ENCODE results near the gene RASD1.

The RASD1 gene

GRCh38 chr17:17527534-17527933, 31.3 kb upstream of the RASD1 start:
- no peak for DNase-seq (ENCODE audit: low read depth)

GRCh38 chr17:17526369-17526768, 30.2 kb upstream of the RASD1 start:
- no peak for DNase-seq (ENCODE audit: low read depth)

- no peak for DNase-seq (ENCODE audit: low read depth)
These were observed 29.8 kb upstream of the RASD1 start for GRCh38 chr17:17525956-17526355.

DNA sequence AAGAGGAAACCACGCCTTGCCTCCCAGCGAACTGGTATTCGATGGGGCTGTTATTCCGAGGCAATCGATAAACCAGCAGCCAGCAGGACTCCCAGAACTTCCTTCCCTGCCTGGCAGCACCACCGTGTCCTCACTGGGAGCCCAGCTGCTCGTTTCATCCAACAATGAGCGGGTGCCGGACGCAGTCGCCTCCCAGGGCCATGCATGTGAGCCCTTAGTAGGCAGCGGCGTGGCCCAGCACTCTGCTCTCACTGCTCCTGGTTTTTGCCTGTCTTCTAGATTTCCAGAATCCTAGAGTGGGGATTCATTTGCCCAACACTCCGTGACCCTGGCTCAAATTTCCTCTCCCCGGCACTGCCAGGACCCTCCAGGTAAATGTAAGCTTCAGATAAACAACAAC, 29.1 kb upstream of the RASD1 start:
- no peak for DNase-seq (ENCODE audit: low read depth)

- no peak for DNase-seq (ENCODE audit: low read depth)
These were observed 27.7 kb upstream of the RASD1 start for GRCh38 chr17:17523731-17524490.

- no peak for DNase-seq (ENCODE audit: low read depth)
These were observed 27.0 kb upstream of the RASD1 start for GRCh38 chr17:17523001-17523730.

DNA sequence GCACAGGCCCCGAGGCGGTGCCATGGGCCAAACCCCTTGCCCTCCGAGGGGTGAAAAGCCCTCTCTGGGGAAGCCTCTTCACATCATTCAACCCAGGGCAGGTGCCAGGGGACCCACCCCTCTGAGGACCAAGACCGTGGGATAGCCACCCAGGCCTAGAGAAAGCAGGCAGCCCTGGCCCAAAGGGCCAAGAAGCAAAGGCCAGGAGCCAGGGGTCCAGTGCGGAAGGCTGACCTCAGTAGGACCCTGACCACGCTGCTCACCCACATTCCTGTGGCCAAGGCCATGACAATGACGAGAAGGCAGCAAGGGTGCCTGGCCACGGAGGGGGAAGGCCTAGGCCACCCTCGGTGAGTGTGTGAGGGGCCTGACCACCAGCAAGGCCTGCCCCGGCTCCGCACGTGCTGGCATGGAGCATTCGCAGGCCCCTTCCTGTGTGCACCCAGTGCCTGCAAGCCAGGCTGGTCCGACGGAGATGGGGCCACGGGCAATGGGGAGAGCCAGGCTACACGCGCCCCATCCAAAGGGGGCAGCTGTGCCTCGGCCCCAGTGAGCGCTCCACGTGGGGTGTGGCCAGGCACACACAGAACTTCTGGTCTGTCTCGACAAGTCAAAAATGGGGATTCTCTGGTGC, 24.5 kb upstream of the RASD1 start:
- no peak for DNase-seq (ENCODE audit: low read depth)

DNA sequence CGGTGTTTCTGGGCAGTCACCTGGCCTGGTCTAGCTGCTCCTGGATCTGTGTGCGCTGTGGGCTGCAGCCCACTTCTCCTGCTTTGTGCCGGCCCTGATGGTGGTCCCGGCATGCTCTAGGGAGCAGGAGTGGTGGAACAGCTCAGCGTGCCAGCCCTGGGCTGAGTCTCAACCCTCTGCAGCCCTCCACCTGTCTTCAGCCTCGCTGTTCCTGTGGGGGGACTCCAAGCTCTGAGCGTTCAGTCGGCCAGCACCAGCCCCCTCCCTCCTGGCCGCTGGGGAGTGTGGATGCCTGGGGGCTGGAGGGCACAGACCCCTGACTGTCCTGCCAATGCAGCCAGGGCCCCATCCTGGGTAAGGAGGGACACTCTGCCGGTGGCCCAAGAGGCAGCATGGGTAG, 23.7 kb upstream of the RASD1 start:
- DNase-seq (ENCODE audit: low read depth) = no peak

GRCh38 chr17:17518951-17519350, 22.8 kb upstream of the RASD1 start:
- DNase-seq (ENCODE audit: low read depth) = no peak

DNA sequence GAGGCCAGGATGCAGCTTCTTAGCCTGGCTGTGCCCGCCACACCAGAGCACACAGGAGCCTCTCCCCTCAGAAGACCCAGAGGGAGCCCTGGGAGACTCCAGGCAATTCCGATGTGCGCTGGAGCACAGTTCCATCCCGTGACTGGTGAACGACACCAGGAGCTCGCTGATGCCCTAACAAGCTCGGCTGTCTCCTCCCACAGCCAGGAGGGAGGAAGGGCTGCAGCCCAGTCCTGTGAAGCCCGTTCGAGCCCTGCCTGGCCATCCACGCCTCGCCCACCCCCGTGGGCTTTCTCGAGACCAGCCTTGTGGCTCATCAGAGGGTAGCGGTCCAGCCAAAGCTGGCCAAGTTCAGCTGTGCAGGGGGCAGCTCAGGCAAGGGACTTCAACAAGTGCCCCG, 21.8 kb upstream of the RASD1 start:
- no peak for DNase-seq (ENCODE audit: low read depth)

GRCh38 chr17:17516941-17517720, 20.9 kb upstream of the RASD1 start:
- DNase-seq (ENCODE audit: low read depth) = no peak

DNA sequence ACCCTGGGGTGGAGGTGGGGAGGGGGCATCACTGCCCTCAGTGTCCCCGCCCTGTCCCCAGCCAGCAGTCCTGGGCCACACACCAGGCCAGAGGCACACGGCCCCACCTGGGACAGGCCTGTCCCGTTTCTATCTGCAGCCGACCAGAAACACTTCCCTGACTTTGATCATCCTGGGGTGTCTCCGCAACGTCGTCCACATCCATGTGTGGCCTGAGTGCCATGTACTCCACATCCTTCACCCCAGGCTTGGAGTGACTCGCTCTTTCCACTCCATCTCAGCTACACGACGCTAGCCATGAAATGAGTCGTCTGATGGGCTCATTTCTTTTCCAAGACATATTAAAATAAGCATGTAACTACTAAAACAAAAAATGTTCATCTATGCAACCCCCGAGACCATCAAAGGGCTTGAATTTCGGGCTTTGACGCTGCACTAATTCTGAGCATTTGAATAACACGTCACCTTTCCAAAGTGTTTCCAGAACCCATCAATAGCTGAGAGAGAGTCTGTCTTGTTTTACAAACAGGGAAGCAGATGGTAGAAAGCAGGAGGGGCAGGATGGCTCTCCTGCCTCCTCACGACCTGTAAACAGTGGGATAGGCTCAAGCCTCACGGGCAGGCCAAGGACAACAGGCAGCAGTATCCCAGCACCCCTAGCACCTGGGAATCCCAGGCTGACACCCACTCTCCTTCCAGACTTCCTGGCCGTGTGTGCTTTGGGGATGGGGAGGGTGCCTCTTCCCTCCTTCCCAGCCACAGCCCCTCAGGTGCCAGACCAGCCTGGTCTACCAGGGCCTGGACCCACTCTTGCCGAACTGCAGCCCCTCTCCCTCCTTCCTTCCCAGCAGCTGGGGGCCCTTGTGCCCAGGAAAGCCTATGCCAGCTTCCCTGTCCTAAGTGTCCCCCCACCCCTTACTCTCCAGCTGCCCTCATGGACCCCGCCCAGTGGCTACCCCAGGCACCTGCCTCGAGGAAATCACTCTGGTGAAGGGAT, 20.0 kb upstream of the RASD1 start:
- DNase-seq (ENCODE audit: low read depth) = peak; percentile 91

- peak; percentile 94 for DNase-seq (ENCODE audit: low read depth)
These were observed 19.1 kb upstream of the RASD1 start for GRCh38 chr17:17514993-17515933.

GRCh38 chr17:17514361-17514992, 18.3 kb upstream of the RASD1 start:
- DNase-seq (ENCODE audit: low read depth) = no peak

DNA sequence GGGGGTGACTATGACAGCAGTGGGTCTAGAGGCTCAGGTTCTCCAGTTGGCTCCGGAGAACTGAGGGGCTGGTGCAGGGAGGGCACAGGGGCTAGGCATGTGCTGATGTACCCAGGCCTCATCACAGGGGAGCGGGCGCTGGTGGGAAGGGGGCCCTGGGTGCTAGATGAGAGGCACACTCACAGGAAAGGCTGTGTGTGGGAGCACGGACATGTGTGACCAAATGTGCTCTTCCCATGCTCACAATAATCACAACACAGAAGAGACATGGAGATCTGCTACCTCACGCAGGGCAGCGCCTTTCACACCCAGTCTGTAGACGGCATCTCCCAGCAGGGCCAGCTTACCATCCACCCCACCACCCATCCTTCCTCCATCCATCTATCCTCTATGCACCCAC, 17.4 kb upstream of the RASD1 start:
- no peak for DNase-seq (ENCODE audit: low read depth)

DNA sequence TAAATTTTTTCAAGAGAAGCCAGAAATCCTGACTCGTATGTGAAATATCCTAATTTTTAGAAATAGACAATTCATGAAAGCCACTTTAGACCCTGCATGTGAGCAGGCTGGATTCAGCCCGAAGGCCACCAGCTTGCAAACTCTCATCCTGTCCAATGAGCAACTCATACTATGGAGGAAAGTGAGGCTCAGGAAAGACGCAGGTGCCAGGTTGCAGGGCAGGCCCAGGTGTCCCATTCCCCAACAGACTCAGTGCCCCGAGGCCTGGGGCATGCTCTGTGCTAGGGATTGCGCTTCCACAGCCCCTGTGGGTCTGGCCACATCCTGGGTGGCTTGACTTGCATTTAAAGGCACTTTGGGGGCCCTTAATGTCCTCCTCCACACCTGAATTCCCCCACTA, 16.7 kb upstream of the RASD1 start:
- DNase-seq (ENCODE audit: low read depth) = peak; percentile 26

- peak; percentile 98 for DNase-seq (ENCODE audit: low read depth)
These were observed 16.0 kb upstream of the RASD1 start for GRCh38 chr17:17511881-17512858.

GRCh38 chr17:17511293-17511741, 15.1 kb upstream of the RASD1 start:
- no peak for DNase-seq (ENCODE audit: low read depth)
